Left forelimb (tissue), 1 donor: ENCODE data around the gene ZMYM3.

Experiments
- DNase-seq: peaks from one replicate; pipeline ENCODE4 v3.0.0-alpha.2; 2018; ENCODE audit warnings: low spot score

Gene ZMYM3

GRCh38 chrX:71214604-71215337 is 39.2 kb downstream of the ZMYM3 start:
- DNase-seq, result no peak

GRCh38 chrX:71214152-71214551 is 39.8 kb downstream of the ZMYM3 start:
- no peak for DNase-seq

- DNase-seq, result no peak
Measured at GRCh38 chrX:71212536-71212935, 41.4 kb downstream of the ZMYM3 start.

GRCh38 chrX:71210816-71211215 is 43.1 kb downstream of the ZMYM3 start:
- no peak for DNase-seq

- DNase-seq, result no peak
Measured at GRCh38 chrX:71199252-71200008, 54.5 kb downstream of the ZMYM3 start.

- DNase-seq, result no peak
Measured at GRCh38 chrX:71198066-71198465, 55.9 kb downstream of the ZMYM3 start.

- no peak for DNase-seq
Measured at GRCh38 chrX:71195964-71196649, 57.8 kb downstream of the ZMYM3 start.

- no peak for DNase-seq
Measured at GRCh38 chrX:71191248-71191647, 62.7 kb downstream of the ZMYM3 start.
